Dendritic cell treated with granulocyte-macrophage colony-stimulating factor and Interleukin-4, amounts not matched to agents 40 ng/mL and 50 ng/mL, for 4 days (primary cell): ENCODE results near the gene AOPEP.

Experiments used
- H3K27ac Mint-ChIP-seq: one replicate; pipeline ENCODE4 v1.8.0; 2022; ENCODE audit warnings: mild to moderate bottlenecking, mixed read lengths
- H3K27me3 Mint-ChIP-seq: one replicate; pipeline ENCODE4 v1.8.0; 2022; ENCODE audit warnings: mild to moderate bottlenecking, mixed read lengths
- H3K36me3 Mint-ChIP-seq: one replicate; pipeline ENCODE4 v1.8.0; 2022; ENCODE audit warnings: low read depth, mixed read lengths
- H3K4me1 Mint-ChIP-seq: one replicate; pipeline ENCODE4 v1.8.0; 2022; ENCODE audit warnings: low read depth, mixed read lengths
- H3K4me3 Mint-ChIP-seq: one replicate; pipeline ENCODE4 v1.8.0; 2022; ENCODE audit warnings: mild to moderate bottlenecking, moderate library complexity, mixed read lengths
- H3K9me3 Mint-ChIP-seq: one replicate; pipeline ENCODE4 v1.8.0; 2022; ENCODE audit warnings: mixed read lengths
- intact Hi-C: fragments of 100-400 bp; cut with micrococcal nuclease; formaldehyde crosslinking; loops from one replicate; pipeline ENCODE4 v1.15.0; 2022

AOPEP gene

DNA sequence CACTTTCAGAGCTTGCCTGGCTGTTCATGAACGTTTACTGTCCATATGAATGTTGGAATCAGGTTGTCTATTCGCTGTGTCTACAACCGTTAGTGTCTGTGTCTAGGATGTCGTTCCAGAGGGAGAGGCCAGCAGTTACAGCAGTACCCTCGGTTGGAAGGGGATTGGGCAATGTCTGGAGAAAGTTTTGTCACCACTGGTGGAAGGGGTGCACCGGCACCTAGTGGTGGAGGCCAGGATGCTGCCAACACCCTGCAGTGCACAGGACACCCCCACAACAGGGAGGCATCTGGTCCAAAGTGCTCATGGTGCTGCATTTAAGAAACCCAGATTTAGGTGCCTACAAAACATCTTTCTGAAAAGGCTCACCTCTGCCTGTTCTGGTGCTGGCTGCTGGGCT, 370.3 kb downstream of the AOPEP start:
- peaks cover 17% of the 10 kb centered on the region for H3K27me3 Mint-ChIP-seq
- H3K36me3 Mint-ChIP-seq = no peaks in the 10 kb centered on the region
- intact Hi-C loops = no loop called here
- H3K9me3 Mint-ChIP-seq = no peaks in the 10 kb centered on the region
- H3K27ac Mint-ChIP-seq = no peak overlapping the region
- no peak overlapping the region for H3K4me3 Mint-ChIP-seq
- H3K4me1 Mint-ChIP-seq = peaks cover 9% of the 10 kb centered on the region

- peaks cover 16% of the 10 kb centered on the region for H3K27me3 Mint-ChIP-seq
- no peak overlapping the region for H3K27ac Mint-ChIP-seq
- H3K4me1 Mint-ChIP-seq = peaks cover 6% of the 10 kb centered on the region
- no peak overlapping the region for H3K4me3 Mint-ChIP-seq
- H3K9me3 Mint-ChIP-seq = no peaks in the 10 kb centered on the region
- intact Hi-C loops = no loop called here
- no peaks in the 10 kb centered on the region for H3K36me3 Mint-ChIP-seq
These were observed 370.8 kb downstream of the AOPEP start for GRCh38 chr9:95097279-95097678.

GRCh38 chr9:95098391-95098921, 372.0 kb downstream of the AOPEP start:
- no peak overlapping the region for H3K4me3 Mint-ChIP-seq
- H3K4me1 Mint-ChIP-seq = no peaks in the 10 kb centered on the region
- no peaks in the 10 kb centered on the region for H3K36me3 Mint-ChIP-seq
- no peak overlapping the region for H3K27ac Mint-ChIP-seq
- H3K27me3 Mint-ChIP-seq = peaks cover 9% of the 10 kb centered on the region
- no peaks in the 10 kb centered on the region for H3K9me3 Mint-ChIP-seq
- intact Hi-C loops = no loop called here

DNA sequence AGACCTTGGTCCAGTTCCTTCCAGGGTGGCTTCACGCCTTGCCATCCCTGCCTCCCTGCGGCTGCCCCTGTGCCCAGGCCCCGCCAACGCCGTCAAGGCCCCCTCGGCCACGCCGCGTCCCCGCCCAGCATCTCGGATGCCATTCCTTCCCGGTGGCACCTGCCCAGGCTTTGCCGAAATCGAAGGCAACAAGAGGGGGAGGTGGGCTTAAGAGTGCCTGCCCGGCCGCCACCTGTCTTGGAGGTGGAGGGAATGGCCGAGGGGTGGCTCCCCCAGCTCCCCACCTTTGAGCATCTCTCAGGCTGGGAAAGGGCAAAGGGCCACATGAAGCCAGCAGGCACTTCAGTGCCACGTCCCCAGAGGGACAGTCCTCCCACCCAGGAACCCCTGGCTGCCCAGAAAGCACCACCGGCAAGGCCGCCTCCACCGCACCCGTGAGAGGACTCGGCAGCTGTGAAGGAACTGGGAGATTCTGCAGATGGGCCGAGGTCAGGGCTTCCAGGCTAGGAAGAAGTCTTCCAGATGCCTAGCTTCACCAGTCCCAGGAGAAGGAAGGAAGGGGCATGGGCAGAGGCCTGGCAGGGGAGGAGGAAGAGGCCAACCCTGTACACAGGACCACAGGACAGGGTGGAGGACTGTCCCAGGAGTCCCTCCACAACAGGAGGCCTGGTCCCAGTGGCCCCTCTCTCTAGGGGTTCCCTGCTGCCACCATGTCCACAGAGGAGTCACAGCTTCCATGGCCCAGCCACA, 373.0 kb downstream of the AOPEP start:
- intact Hi-C loops = no loop called here
- Mint-ChIP-seq H3K27me3 (peaks cover 9% of the 10 kb centered on the region), H3K9me3 (no peaks in the 10 kb centered on the region), H3K4me1 (no peaks in the 10 kb centered on the region), H3K36me3 (no peaks in the 10 kb centered on the region), H3K4me3 (no peak overlapping the region), H3K27ac (no peak overlapping the region)

- H3K4me1 Mint-ChIP-seq = no peaks in the 10 kb centered on the region
- H3K36me3 Mint-ChIP-seq = no peaks in the 10 kb centered on the region
- H3K27ac Mint-ChIP-seq = no peak overlapping the region
- H3K27me3 Mint-ChIP-seq = peaks cover 3% of the 10 kb centered on the region
- intact Hi-C loops = no loop called here
- H3K9me3 Mint-ChIP-seq = no peaks in the 10 kb centered on the region
- H3K4me3 Mint-ChIP-seq = no peak overlapping the region
These were observed 373.6 kb downstream of the AOPEP start for GRCh38 chr9:95100071-95100627.

- H3K27me3 Mint-ChIP-seq = no peaks in the 10 kb centered on the region
- intact Hi-C loops = no loop called here
- no peaks in the 10 kb centered on the region for H3K4me1 Mint-ChIP-seq
- H3K9me3 Mint-ChIP-seq = no peaks in the 10 kb centered on the region
- no peak overlapping the region for H3K27ac Mint-ChIP-seq
- no peak overlapping the region for H3K4me3 Mint-ChIP-seq
- no peaks in the 10 kb centered on the region for H3K36me3 Mint-ChIP-seq
These were observed 374.8 kb downstream of the AOPEP start for GRCh38 chr9:95101326-95101725.

DNA sequence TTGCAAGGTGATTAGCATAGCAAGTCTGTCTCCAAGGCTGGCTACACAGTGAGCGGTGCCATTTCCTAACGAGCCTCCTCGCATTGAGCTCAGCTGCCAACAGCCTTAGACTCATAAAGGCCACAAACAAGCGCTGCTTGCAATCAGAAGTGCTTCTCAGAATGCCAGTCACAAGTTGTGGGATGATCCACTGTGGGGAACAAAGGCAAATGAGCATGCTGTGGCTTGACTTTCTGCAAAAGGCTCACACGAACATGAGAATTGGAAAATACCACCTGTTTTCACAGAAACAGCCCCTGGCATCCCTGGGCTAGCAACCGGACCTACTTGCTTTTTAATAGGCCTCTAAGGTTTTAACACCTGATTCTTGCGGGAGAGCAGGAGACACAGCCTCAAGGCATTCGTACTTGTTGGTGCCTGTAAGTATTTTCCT, 375.5 kb downstream of the AOPEP start:
- Mint-ChIP-seq H3K36me3 (peaks cover 4% of the 10 kb centered on the region), H3K27me3 (no peaks in the 10 kb centered on the region), H3K4me1 (no peaks in the 10 kb centered on the region), H3K9me3 (no peaks in the 10 kb centered on the region), H3K4me3 (no peak overlapping the region), H3K27ac (no peak overlapping the region)
- intact Hi-C loops = no loop called here

DNA sequence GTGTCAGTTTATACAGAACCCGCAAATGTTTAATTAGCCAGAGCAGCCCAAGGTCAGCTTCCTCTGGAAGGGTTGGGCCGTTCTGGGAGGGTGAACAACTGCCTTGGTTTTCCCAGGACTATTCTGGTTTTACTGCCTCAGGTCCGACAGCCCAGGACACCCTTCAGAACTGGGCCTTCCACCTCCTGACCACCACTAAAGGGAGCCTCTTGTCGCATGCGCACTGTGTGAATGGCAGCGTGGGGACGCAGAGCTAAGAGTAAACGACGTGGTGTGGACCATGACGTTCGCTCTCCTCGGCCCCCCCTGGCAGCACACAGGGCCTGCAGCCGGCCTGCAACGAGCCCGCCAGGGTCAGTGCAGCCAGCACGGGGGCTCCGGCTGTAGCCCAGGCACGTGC, 376.1 kb downstream of the AOPEP start:
- Mint-ChIP-seq H3K4me1 (no peaks in the 10 kb centered on the region), H3K9me3 (no peaks in the 10 kb centered on the region), H3K4me3 (no peak overlapping the region), H3K27ac (no peak overlapping the region), H3K36me3 (peaks cover 7% of the 10 kb centered on the region), H3K27me3 (no peaks in the 10 kb centered on the region)
- intact Hi-C loops = no loop called here

DNA sequence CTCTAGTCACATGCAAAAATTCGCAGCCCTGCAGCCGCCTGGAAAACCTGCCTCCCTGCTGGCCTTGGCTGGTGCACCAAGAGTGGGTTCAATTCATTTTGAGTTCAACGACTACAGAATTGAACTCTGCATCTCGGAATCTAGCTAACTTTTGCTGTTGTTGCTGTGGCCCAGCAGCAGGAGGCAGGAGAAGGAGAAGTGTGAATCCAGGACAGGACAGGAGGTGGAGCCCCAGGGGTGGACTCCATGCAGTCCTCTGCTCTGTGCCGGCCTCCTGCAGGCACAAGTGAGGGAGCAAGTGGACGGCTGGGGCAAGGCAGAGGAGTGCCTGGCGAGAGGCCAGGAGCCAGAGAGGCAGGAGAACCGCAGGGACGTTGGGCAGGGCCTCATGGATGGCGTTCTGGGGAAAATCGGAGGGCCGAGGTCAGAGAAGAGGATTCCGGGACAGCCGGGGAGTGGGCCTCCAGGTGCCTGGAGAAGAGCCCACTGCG, 376.8 kb downstream of the AOPEP start:
- Mint-ChIP-seq H3K4me1 (no peaks in the 10 kb centered on the region), H3K4me3 (no peak overlapping the region), H3K9me3 (no peaks in the 10 kb centered on the region), H3K27me3 (no peaks in the 10 kb centered on the region), H3K27ac (no peak overlapping the region), H3K36me3 (peaks cover 7% of the 10 kb centered on the region)
- intact Hi-C loops = no loop called here

DNA sequence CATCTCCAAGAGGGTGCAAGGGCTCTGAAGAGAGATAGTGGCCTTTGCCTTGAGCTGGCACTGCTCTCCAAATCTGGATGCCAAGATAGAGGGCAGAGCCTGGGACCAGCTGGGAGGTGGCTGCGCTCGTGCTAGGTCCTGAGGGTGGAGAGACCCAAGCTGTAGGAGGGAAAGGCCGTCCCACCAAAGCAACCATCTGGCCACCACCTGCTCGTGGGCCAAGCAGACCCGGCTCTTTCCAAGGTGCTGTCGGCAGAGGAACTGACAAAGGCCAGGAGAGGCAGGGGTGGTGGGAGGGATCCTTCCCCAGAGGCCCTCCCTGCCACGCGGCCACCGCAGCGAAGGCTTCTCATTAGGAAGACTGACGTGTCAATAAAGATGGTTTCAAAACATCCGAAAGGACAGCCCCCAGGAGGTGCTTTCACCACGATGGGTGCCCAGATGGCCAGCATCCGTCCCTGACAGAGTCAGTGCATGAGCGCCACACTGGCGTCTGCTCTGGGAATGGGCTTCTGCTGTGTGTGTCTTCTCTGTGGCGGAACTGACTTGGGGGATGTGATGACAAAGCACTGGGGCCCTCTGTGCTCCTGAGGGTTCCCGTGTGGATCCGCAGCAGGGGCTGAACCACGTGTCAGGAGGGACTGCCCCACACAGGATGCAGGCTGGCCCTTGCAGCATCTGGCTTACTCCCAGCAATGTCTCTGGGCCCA, 377.5 kb downstream of the AOPEP start:
- intact Hi-C loops = no loop called here
- Mint-ChIP-seq H3K4me1 (no peaks in the 10 kb centered on the region), H3K9me3 (no peaks in the 10 kb centered on the region), H3K36me3 (peaks cover 7% of the 10 kb centered on the region), H3K27ac (no peak overlapping the region), H3K4me3 (no peak overlapping the region), H3K27me3 (no peaks in the 10 kb centered on the region)

GRCh38 chr9:95104581-95104960, 378.1 kb downstream of the AOPEP start:
- Mint-ChIP-seq H3K9me3 (no peaks in the 10 kb centered on the region), H3K4me3 (no peak overlapping the region)
- intact Hi-C loops = no loop called here

DNA sequence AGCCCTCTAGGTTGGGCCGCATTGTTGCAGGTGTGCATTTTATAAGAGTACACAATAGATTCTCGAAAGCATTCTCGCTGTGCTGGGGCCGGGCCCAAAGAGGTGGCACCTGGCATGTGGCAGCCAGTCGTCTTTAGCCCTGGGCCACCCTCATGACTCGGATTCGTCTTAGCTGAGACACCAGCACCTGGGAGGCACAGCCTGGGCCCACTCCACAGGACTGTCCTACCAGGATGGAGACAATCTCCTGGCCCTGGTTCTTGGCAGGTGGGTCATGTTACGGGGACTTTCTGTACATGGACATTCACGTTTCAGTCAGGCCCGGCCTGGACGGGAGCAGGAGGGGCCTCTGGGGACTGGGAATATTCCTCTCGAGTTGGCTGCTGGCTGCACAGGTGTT, 378.5 kb downstream of the AOPEP start:
- no peak overlapping the region for H3K27ac Mint-ChIP-seq
- no peaks in the 10 kb centered on the region for H3K27me3 Mint-ChIP-seq
- H3K4me3 Mint-ChIP-seq = no peak overlapping the region
- no peaks in the 10 kb centered on the region for H3K4me1 Mint-ChIP-seq
- no peaks in the 10 kb centered on the region for H3K9me3 Mint-ChIP-seq
- intact Hi-C loops = no loop called here
- H3K36me3 Mint-ChIP-seq = peaks cover 7% of the 10 kb centered on the region

More at GRCh38 chr9:95104581-95104960, 378.1 kb downstream of the AOPEP start:
- H3K27ac Mint-ChIP-seq = no peak overlapping the region
- peaks cover 7% of the 10 kb centered on the region for H3K36me3 Mint-ChIP-seq
- H3K27me3 Mint-ChIP-seq = no peaks in the 10 kb centered on the region
- H3K4me1 Mint-ChIP-seq = no peaks in the 10 kb centered on the region

- peaks cover 7% of the 10 kb centered on the region for H3K36me3 Mint-ChIP-seq
These were observed 379.2 kb downstream of the AOPEP start for GRCh38 chr9:95105519-95106287.

More at GRCh38 chr9:95105519-95106287, 379.2 kb downstream of the AOPEP start:
- no peak overlapping the region for H3K27ac Mint-ChIP-seq
- no peaks in the 10 kb centered on the region for H3K27me3 Mint-ChIP-seq
- no peak overlapping the region for H3K4me3 Mint-ChIP-seq
- intact Hi-C loops = no loop called here
- no peaks in the 10 kb centered on the region for H3K4me1 Mint-ChIP-seq
- H3K9me3 Mint-ChIP-seq = no peaks in the 10 kb centered on the region
